Measurements from ENCODE around the gene TMEM26.

The TMEM26 gene

DNA sequence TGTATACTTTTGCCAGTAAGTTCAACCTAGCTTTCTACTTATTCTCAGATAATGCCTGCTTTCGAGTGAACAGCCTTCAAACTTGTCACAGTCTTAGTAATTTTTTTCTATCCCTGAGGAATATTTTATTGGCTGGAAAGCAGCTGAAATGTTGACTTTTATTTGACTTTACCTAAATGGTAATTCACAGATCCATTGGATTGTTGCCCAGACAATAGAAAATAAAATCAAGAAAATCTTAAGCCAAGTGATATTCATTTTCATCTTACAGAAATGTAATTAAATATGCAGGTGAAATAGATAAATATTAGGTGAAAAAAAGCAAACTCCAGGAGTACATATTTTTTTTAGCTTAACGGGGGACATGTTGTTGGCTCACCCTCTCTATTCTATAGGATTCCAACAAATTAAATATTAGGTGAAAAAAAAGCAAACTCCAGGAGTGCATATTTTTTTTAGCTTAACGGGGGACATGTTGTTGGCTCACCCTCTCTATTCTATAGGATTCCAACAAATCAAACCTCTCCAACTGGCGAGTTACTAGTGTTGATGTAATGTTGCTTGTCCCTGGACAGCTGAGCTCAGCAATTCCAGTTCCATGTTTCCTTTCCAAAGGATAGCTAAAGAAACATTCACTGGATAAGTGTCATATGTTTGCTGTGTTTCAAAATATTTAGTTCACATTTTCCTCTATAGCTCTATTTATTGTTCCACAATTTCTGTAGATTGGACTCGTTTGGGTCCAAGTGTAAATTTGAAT lies 4.2 kb downstream of the TMEM26 start:
- TF ChIP-seq, protein P1, sequence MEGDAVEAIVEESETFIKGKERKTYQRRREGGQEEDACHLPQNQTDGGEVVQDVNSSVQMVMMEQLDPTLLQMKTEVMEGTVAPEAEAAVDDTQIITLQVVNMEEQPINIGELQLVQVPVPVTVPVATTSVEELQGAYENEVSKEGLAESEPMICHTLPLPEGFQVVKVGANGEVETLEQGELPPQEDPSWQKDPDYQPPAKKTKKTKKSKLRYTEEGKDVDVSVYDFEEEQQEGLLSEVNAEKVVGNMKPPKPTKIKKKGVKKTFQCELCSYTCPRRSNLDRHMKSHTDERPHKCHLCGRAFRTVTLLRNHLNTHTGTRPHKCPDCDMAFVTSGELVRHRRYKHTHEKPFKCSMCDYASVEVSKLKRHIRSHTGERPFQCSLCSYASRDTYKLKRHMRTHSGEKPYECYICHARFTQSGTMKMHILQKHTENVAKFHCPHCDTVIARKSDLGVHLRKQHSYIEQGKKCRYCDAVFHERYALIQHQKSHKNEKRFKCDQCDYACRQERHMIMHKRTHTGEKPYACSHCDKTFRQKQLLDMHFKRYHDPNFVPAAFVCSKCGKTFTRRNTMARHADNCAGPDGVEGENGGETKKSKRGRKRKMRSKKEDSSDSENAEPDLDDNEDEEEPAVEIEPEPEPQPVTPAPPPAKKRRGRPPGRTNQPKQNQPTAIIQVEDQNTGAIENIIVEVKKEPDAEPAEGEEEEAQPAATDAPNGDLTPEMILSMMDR (IDR thresholded peaks at IDR 0.05; ENCODE audit: insufficient read depth, missing control alignments), result no peak
- DNase-seq (ENCODE audit: insufficient read length, low spot score) (no peak), FAIRE-seq (no peak)

DNA sequence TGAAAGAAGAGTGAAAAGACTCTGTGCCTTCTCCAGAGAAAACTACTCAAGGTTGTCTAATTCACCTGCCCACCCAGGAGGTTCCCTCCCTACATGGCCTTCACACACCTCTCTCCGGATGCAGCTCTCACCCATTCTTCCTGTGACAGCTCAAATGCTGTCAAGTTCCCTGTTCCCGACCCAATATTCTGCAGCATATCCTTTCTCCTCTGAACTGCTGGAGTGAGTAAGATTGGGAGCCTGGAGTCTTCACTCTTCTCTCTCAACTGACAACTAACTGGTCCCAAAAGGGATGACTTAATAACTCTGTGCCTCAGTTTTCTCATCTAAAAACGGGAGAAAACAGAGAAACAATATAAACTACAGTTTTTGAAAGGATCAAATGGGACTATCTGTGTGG lies 5.1 kb downstream of the TMEM26 start:
- no peak for FAIRE-seq
- no peak for DNase-seq (ENCODE audit: insufficient read length, low spot score)
- TF ChIP-seq, protein P1 (IDR thresholded peaks at IDR 0.05; ENCODE audit: insufficient read depth, missing control alignments), result no peak

DNA sequence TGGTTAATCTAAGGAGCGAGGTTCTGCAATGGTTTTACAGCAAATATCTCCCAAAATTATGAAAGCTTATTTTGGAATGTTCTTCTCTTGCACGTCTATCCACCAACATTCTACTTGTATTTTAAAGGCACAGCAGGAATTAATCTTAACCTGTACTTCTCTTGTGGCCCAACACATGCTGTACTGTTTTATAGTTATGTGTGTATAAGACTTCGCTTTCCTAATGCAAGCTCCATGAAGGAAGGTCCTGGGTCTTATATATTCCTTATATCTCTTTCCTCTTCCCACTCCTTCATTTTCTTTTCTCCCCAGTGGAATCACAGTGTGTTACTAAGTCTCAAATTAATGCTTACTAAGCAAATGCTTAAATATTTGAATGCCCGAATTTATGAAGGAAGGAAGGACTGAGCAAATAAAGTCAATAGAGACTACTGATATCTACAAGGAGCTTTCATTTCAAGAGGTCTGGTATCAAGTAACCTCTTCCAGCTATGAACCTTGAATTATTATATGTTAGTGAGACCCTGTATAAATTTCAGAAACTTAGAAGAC lies 14.0 kb downstream of the TMEM26 start:
- TF ChIP-seq, protein P1 (IDR thresholded peaks at IDR 0.05; ENCODE audit: insufficient read depth, missing control alignments), result no peak
- FAIRE-seq, result no peak
- no peak for DNase-seq (ENCODE audit: insufficient read length, low spot score)

DNA sequence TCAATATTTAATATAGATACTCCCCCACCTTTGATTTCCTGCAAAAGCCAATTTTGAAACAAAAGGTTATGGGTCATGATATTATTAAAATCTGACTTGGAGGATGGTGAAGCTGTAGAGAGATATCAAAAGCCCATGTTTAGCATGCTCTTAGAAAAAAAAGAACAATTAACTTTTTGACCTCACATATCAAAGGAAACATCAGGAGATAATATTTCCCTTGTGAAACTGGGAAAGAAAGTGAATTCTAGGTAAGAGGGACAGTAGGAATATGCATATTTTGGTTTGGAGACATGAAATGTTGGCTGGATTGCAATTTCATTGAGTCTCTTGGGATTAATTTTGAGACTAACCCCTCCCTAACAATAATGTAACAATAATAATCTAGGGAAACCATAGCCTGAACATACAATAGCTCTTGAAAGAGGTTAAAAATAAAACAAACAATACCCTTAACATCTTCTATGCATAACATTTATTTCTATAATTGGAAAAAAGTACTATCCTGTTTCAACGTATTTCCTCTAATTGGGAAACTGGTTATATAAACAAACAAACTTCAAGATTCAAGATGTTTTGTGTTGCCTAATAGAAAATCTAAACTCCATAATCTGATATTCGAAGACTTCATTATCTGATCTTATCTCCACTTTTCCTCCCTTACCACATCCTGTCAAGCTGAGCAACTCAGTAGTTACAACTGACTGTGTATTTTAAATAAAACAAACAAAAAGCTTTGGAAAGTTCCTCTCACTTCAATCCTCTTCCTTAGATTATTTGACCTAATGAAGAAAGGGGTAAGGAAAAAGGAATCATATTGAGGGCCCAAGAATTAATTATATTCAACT lies 14.8 kb downstream of the TMEM26 start:
- FAIRE-seq (no peak), DNase-seq (ENCODE audit: insufficient read length, low spot score) (no peak)
- TF ChIP-seq, protein P1 (IDR thresholded peaks at IDR 0.05; ENCODE audit: insufficient read depth, missing control alignments), result no peak

DNA sequence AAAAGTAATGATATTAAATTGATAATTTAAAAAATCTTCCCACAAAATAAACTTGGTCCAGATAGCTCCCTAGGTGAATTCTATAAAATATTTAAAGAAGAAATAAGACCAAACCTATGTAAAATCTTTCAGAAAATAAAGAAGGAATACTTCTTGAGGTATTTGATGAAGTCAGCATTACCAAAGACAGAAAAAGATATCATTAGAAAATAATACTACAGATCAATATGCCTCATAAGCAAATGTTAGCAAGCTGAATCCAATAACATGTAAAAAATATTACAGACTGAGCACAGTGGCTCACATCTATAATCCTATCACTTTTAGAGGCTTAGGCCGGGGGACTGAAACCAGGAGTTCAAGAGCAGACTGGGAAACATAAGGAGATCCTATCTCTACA lies 30.0 kb downstream of the TMEM26 start:
- FAIRE-seq (no peak), DNase-seq (ENCODE audit: insufficient read length, low spot score) (no peak)
- TF ChIP-seq, protein P1 (IDR thresholded peaks at IDR 0.05; ENCODE audit: insufficient read depth, missing control alignments), result no peak

DNA sequence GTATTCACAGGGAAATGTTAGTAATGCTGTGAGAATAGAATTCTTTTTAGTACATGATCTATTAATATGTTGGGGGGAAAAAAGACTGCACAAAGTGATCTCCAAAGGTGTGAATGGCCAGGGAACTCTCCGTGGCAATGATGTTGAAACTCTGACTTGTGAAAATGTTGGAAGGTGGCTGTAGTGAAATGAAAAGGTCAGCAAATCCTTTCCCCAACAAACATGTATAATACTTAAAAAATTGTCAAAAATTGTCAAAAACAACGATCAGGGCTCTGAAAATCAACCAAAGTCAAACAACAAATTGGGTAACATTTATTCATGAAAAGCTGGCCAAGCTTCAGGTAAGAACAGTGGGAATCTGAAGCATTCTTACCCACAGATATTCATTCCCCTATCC lies 35.5 kb downstream of the TMEM26 start:
- TF ChIP-seq, protein P1 (IDR thresholded peaks at IDR 0.05; ENCODE audit: insufficient read depth, missing control alignments), result no peak

More for the DNA sequence above, 35.5 kb downstream of the TMEM26 start:
- DNase-seq (ENCODE audit: insufficient read length, low spot score) (no peak), FAIRE-seq (no peak)

Data from D721Med (cell line).